GM21529 (cell line): ENCODE data around the gene C1orf198.

Experiments used
- ATAC-seq: cut with Tn5 transposase; IDR thresholded peaks from one replicate; pipeline ENCODE4 v1.9.1; 2021; ENCODE audit not compliant: unreplicated experiment

Gene C1orf198

GRCh38 chr1:230892018-230892491, 23.7 kb upstream of the C1orf198 start:
- ATAC-seq: peak; percentile 76

DNA sequence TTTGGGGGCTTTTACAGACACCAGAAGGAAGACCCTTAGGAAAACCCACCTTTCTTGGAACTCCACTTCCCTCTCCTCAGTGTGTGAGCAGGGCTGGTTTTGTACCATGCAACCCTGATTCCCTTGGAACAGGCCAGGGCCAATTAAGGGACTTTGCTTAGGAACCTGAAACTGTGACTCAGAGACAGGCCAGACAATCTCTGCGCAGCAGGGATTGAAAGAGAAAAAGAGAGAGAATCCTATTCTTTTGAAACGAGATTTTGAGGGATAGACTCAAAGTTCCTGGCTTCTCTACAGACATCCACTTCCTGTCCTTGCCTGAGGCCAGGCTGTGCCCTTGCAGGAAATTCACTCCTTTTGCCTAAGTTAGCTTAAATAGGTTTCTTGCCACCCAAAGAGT, 23.1 kb upstream of the C1orf198 start:
- ATAC-seq: no peak

GRCh38 chr1:230884646-230885045, 16.3 kb upstream of the C1orf198 start:
- no peak for ATAC-seq

DNA sequence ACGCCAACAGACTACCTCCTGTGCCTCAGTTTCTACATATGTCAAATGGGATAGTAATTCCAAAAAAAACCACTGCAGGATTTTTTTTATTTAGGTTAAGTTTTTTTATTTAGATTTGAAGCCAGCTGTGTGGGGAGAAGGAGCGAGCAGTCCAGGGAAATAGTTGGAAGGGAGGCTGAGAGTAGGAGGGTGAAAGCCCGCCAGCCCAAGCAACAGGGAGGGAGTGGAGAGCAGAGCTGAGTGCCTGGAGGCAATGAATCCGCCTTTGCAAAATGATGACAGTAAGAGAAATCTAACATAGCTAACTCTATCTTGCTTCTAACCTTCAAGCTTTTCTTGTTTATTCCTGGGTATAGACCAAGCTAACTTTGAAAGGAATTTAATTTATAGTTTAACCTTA, 15.6 kb upstream of the C1orf198 start:
- ATAC-seq: no peak

DNA sequence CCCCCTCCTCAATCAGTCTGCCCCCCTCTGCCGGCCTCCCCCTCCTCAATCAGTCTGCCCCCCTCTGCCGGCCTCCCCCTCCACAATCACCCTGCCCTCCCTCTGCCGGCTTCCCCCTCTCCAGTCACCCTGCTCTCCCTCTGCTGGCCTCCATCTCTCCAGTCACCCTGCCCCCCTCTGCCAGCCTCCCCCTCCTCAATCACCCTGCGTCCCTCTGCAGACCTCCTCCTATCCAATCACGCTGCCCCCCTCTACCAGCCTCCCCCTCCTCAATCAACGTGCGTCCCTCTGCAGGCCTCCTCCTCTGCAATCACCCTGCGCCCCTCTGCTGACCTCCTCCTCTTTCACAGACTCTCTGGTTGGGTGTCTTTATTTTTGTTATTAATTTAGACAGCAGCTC, 11.5 kb upstream of the C1orf198 start:
- no peak for ATAC-seq

DNA sequence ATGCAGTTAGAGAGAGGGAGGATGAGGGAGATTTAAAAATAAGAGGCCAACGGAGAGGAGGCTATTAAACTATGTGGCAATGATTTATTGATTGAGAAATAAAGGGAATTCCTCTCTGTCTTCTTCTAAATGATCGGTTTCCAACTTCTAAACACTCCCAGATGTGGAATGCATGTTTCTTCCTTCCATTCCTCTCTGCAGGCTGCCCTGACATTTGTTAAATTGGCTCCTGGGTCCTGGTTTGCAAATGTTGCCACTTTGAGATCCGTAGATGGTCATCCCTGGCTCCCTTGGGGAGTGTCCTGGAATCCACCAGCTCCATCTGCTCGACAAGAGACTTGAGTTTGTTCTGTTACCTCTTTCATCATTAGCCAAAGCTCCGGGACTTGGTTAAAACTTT, 10.3 kb upstream of the C1orf198 start:
- no peak for ATAC-seq

GRCh38 chr1:230877924-230878590, 9.7 kb upstream of the C1orf198 start:
- no peak for ATAC-seq

GRCh38 chr1:230877146-230877923, 9.0 kb upstream of the C1orf198 start:
- no peak for ATAC-seq

GRCh38 chr1:230876660-230877059, 8.3 kb upstream of the C1orf198 start:
- ATAC-seq: no peak

DNA sequence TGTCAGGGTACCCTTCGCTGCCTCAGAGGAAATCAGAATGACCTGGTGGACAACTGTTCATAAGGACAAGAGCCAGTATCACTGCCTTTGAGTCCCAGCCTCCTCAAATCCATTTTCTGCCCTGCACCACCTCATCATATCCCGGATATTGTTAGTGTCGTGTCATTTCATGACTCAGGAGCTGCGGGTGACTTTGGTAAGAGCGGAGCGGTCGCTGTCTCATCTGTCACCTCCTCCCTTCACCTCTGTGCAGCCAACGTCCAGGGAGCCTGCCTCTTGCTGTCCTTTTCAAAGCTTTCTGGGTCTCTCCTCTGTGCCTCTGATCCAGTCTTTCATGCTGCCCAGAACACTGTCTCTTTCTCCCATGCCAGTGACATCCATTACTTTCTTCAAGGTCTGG, 7.0 kb upstream of the C1orf198 start:
- ATAC-seq: no peak

GRCh38 chr1:230870916-230871315, 2.6 kb upstream of the C1orf198 start:
- ATAC-seq: no peak

- ATAC-seq: no peak
Observed at GRCh38 chr1:230869500-230869899, 1.2 kb upstream of the C1orf198 start.

DNA sequence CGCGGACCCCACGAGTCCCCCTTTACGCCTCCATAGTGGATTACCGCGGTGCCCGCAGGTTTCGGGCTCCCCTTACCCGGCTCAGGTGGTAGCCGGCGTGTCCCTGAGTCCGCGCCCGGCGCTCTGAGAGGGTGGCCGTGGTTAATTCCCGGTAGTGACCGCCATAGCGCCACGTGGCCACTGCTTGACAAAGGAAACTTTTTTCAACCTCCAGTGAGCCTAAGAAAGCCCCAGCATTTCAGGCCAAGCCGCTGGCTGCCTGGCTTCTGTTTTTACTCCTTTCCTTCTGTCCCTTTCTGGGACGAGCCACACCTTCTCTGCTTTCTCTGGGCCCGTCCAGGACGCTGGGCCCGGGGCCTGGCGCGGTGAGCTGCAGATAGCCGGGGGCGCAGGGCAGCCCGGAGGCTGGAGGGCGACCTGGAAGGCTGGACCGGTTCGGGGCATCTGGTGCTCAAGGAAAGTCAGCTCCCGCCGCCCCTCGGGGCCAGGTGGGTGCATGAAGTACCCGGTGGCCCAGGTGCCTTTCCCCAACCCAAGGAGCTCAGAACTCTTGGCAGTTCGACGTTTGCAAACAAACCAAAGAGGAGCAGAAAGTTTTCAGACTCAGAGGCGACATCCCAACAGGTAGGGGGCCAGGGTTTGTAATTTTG, 540 bp upstream of the C1orf198 start:
- ATAC-seq: peak; percentile 49

DNA sequence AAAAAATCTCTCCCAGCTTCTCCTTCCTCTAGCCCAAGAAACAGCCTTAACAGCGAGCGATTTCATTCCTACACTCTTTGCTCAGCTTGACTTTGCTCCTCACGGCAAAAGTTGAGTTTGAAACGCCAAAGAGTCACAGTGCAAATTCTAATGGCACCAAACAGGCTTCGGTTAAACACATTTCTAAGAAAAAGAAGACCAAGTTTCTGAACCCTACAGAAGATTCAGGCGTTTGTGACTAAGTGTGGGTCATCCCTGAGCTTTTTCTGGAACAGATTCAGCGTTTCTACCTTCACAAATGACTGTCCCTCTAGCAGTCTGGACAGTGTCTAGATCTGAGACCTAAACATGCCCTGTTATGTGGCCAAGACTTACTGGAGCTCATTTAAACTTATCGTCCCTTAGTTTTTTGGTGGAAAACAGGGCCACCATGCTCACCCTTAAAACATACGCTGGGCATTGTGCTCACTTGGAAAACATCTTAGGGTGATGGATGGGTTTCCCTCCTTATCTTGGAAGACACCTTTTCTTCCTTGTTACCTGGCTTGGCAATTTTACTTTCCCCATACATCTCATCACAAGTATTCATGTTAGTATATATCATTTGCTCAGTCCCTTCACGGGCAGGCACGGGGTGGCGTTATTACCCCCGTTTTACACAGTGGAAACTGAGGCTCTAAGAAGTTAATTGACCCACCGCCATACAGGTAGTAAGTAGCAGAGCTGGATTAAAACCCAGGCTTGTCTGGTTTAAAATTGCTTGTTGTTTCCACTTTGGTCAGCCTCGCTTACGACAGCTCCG, 1.0 kb downstream of the C1orf198 start:
- no peak for ATAC-seq

GRCh38 chr1:230866171-230867070, 1.9 kb downstream of the C1orf198 start:
- ATAC-seq: no peak

DNA sequence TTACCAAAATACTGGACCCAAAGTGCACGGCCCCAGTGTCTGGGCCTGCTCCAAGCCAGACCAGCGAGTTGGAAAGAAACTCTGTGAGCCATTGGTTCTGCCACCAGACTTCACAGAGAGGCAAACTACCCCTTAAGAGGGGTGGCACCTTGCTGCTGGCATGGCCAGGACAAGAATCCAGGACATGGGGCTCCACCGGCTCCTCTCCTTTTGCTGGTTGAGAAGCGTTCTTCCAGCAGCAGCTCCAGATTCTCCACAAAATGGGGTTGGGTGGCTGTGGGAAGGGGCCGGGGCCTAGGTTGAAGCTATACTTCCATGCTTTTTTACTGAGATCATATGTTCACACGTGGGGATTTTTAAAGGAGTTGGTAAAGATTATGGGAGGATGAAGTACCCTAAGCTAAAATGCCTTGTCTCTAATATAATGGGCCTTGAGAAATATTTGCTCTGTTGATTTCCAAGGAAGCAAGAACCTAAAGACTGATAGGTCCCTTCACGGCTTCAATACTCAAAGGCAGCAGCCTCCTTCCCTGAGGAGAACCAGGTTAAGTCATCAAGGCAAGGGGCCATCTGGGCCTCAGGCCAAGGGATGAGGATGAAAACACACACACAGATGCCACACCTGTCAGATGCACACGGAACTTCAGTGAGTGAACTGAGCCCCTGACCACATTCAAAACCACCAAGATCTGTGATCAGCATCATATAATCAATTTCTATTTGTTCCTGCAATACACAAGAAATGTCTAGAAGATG, 3.1 kb downstream of the C1orf198 start:
- ATAC-seq: no peak

DNA sequence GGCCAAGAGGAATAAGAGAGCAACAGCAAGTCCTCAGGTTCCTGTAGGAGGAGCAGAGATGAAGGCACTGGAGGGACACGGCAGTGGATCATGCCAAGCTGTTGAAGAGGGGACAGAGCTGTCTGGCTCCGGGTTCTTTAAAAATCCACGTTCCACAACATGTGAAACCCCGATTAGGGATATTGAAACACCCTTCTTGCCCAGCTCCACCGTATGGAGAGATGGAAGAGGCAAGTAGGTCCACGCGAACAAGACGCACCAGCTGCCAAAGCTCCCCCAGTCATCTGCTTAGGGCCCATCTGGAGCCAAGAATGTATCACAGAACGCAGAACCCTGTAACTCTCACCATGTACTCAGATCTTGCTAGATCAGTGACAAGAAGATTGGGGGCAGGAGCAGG, 3.9 kb downstream of the C1orf198 start:
- no peak for ATAC-seq

- no peak for ATAC-seq
Observed at GRCh38 chr1:230863449-230863848, 4.9 kb downstream of the C1orf198 start.

- ATAC-seq: no peak
Observed at GRCh38 chr1:230861970-230862595, 6.2 kb downstream of the C1orf198 start.
